Measurements from ENCODE around the gene FOXR1.
"Not testable (repeated sequence)": the region's sequence is repeated elsewhere in the genome, so short reads cannot be mapped to it uniquely, and the experiment has no call there.

FOXR1 gene

GRCh38 chr11:118948000-118948399 is 23.6 kb upstream of the FOXR1 start:
- DNase-seq, result no peak

- peak; percentile 73 for DNase-seq
These were observed 18.3 kb upstream of the FOXR1 start for GRCh38 chr11:118953265-118953664.

GRCh38 chr11:118953976-118954375 is 17.6 kb upstream of the FOXR1 start:
- not testable (repeated sequence) for DNase-seq

DNA sequence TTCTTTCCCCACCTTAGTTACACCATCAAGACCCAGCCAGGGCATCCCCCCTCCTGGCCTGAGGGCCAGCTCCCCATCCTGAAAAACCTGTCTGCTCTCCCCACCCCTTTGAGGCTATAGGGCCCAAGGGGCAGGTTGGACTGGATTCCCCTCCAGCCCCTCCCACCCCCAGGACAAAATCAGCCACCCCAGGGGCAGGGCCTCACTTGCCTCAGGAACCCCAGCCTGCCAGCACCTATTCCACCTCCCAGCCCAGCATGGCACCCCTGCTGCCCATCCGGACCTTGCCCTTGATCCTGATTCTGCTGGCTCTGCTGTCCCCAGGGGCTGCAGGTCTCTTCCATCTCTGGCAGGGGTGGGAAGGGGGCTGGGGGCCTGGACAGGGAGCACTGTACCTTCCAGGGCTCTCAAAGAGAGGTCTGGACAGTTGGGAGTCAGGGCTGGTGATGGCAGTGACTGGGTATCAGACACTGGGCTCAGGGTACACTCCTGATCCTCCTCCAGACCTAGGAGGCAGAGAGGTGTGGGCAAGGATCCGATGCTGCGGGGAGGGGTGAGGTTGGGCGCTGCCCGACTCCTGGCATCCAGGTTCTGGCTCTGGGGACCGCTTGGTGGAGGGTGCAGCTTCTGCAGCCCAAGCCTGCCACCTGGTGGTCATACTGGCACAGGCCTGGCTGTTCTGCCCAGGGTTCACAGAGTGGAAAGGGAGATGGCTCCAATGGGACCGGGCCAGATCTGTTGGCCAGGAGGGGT is 15.3 kb upstream of the FOXR1 start, which contains the start of gene UPK2:
Gene UPK2, plus strand, starts transcription at position 205 of the 753 bp plus-strand sequence. Its CDS starts 53 bp downstream, at position 258.
- DNase-seq, result peak; percentile 84

GRCh38 chr11:118956847-118957469 is 14.6 kb upstream of the FOXR1 start:
- DNase-seq, result no peak

- no peak for DNase-seq
These were observed 14.0 kb upstream of the FOXR1 start for GRCh38 chr11:118957549-118957948.

- DNase-seq, result no peak
These were observed 13.6 kb upstream of the FOXR1 start for GRCh38 chr11:118957968-118958367.

DNA sequence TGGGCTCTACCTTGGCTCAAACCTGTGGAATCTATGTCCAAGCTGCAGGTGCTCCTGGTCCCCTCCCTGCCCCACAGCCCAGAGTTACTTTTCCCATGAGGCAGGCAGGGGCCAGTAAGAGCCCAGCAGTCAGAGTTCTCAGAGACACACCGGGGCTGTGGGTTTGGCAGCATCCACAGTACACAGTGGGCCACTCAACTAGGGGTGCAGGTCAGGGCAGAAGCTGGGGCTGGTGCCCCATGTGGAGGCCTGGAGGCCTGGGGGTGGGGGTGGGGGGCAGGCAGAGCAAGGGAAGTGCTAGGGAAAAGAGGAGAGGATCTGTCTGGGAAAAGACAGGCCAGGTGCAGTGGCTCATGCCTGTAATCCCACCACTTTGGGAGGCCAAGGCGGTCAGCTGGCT is 13.0 kb upstream of the FOXR1 start:
- no peak for DNase-seq

DNA sequence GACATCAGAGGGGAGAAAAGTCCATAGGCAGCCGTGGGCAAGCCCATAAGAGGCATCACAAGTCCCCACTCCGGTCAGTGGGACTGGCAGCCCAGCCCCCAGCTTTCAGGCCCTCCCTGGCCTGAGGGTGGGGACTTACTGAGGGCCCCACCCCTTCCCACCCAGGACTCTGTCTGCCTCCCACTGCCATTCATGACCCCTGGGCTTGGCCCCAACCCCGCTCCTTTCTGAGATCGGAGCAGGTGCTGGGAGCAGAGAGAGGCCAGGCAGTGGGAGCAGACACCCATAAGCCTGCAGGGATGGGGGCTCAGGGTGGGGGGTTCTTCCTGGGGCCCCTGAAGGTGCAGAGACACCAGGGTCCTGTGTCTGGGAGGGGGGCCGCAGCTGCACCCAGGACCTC is 10.4 kb upstream of the FOXR1 start:
- DNase-seq, result no peak

DNA sequence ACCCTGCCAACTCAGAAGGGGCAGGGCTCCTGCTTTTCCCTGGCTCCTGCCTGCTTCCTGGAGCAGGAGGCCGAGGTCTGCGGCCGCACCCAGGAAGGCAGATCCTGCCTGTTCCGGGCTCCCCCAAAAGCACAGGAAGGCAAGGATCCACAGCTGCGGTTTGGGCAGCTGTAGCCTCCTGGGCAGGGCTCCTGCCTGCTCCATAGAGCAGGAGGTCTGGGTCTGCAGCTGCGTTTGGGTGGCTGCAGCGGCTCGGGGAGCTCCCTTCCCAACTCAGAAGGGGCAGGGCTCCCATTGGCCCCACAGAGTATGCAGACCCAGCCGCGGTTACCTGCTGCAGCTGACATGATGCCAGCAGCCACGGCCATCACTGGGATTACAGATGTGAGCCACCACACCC is 10.0 kb upstream of the FOXR1 start:
- DNase-seq, result no peak

DNA sequence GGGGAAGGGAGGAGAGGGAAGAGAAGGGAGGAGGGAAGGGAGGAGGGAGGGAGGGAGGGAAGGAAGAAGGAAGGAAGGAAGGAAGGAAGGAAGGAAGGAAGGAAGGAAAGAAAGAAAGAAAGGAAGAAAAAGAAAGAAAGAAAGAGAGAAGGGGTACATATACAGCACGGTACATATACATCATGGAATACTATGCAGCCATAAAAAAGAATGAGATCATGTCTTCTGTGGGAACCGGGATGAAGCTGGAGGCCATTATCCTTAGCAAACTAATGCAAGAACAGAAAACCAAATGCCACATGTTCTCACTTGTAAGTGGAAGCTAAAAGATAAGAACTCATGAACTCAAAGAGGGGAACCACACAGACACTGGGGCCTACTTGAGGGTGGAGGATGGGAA is 2.1 kb upstream of the FOXR1 start:
- not testable (repeated sequence) for DNase-seq

- no peak for DNase-seq
These were observed 2.4 kb downstream of the FOXR1 start for GRCh38 chr11:118973985-118974384.

GRCh38 chr11:118975771-118976709 is 4.5 kb downstream of the FOXR1 start:
- DNase-seq, result no peak

DNA sequence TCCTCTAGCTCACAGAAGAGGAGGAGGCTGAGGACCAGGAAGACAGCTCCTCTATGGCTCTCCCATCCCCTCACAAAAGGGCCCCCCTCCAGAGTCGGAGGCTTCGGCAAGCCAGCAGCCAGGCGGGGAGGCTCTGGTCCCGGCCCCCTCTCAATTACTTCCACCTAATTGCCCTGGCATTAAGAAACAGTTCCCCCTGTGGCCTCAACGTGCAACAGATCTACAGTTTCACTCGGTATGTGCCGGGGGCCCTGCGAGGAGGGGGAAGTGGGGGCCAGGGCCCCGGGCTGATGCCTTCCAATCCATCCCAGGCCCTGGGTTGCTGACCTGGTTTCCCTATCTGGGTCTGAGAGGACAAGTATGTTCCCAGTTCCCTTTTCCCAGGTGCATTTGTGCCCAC is 7.9 kb downstream of the FOXR1 start:
- no peak for DNase-seq

DNA sequence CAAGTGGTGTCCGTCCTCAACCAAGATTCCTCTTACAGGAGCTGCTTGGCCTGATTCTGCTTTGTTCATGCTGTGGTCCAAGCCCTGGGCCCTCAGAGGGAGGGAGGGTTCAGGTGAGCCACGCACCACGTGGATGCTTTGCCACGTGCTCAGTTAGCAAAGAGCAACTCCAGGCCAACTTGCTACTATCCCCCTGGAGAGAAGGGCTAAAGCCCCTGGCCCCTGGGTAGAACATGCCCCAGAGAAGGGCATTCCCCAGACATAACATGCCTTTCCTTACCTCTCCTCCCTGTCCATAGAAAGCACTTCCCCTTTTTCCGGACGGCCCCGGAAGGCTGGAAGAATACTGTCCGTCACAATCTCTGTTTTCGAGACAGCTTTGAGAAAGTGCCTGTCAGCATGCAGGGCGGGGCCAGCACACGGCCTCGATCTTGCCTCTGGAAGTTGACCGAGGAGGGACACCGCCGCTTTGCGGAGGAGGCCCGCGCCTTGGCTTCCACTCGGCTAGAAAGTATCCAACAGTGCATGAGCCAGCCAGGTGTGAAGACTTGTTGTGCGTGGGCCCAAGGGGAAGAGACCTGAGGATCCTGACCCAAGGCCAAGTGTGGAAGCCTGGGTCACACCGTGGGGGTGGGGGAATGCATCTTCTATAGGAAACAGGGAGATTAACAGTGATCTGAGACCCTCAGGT is 8.8 kb downstream of the FOXR1 start:
- DNase-seq, result no peak

DNA sequence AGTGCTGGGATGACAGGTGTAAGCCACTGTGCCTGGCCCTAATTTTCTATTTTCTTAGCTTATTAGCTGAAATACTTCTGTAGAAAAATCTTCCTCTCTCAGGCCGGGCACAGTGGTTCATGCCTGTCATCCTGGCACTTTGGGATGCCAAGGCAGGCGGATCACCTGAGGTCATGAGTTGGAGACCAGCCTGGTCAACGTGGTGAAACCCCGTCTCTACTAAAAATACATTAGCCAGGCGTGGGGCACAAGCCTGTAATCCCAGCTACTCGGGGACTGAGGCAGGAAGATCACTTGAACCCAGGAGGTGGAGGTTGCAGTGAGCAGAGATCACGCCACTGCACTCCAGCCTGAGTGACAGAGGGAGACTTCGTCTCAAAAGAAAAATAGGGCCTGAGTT is 12.8 kb downstream of the FOXR1 start:
- DNase-seq, result not testable (repeated sequence)

DNA sequence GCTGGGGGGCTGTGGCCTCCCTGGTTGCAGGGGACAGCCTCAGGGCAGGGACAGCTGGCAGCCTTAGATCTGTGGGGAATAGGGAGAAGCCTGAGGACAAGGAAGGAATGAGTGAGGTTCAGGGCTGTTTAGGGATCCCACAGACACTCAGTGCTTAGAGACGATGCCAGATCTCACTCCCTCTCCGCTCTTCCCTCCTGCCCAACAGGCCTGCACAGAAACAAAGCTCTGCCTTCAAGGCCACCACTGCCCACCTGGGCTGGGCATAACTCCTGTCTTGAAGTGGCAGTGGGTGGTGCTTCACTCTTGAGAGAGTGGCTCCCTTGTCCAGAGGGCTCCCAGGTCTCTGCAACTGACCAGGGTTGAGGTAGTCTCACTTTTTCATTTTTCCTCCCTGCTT is 13.3 kb downstream of the FOXR1 start:
- DNase-seq, result no peak

GRCh38 chr11:118988280-118988679 is 16.7 kb downstream of the FOXR1 start:
- DNase-seq, result no peak

GRCh38 chr11:118991486-118992038 is 20.0 kb downstream of the FOXR1 start:
- DNase-seq, result not testable (repeated sequence)

GRCh38 chr11:118996926-118997626 is 25.5 kb downstream of the FOXR1 start:
- DNase-seq, result peak; percentile 44

- peak; percentile 96 for DNase-seq
These were observed 26.2 kb downstream of the FOXR1 start, which contains the start of gene CENATAC for GRCh38 chr11:118997627-118998387. Gene CENATAC, plus strand, starts transcription at chr11:118998138. Its CDS starts 60 bp downstream, at chr11:118998198.

Data from midbrain (tissue), 1 donor.